BLaER1 treated with 17β-estradiol and CSF1 and Interleukin-3, amounts not matched to agents 10 nM and 100 nM (cell line): ENCODE results near the gene CGB2.
"Not testable (repeated sequence)": the region's sequence is repeated elsewhere in the genome, so short reads cannot be mapped to it uniquely, and the experiment has no call there.

Experiments used
- H3K27ac ChIP-seq, 11 experiments: shearing (Covaris generic); formaldehyde crosslinking; 2 replicates each; pipeline ENCODE4 v1.8.1; 2022
- H3K27me3 ChIP-seq, 11 experiments: shearing (Covaris generic); formaldehyde crosslinking; 2 replicates each; pipeline ENCODE4 v1.8.1; 2022
- H3K36me3 ChIP-seq, 11 experiments: shearing (Covaris generic); formaldehyde crosslinking; 2 replicates each; pipeline ENCODE4 v1.8.1; 2022
- H3K4me1 ChIP-seq, 10 experiments: shearing (Covaris generic); formaldehyde crosslinking; 2 replicates each; pipeline ENCODE4 v1.8.1; 2022
- H3K4me2 ChIP-seq, 11 experiments: shearing (Covaris generic); formaldehyde crosslinking; 2 replicates each; pipeline ENCODE4 v1.8.1; 2022
- H3K4me3 ChIP-seq, 10 experiments: shearing (Covaris generic); formaldehyde crosslinking; 2 replicates each; pipeline ENCODE4 v1.8.1; 2022
- H3K9ac ChIP-seq, 11 experiments: shearing (Covaris generic); formaldehyde crosslinking; 2 replicates each; pipeline ENCODE4 v1.8.1; 2022
- H3K9me3 ChIP-seq, 11 experiments: shearing (Covaris generic); formaldehyde crosslinking; replicated peaks in 1 of 11; 2 replicates each; pipeline ENCODE4 v1.8.1; 2022
- H4K20me1 ChIP-seq, 11 experiments: shearing (Covaris generic); formaldehyde crosslinking; 2 replicates each; pipeline ENCODE4 v1.8.1; 2022
- Cebpa-rat ChIP-seq, 11 experiments: shearing (Covaris generic); IDR thresholded peaks; 2 replicates each; pipeline ENCODE4 v1.8.1; 2022

Gene CGB2

DNA sequence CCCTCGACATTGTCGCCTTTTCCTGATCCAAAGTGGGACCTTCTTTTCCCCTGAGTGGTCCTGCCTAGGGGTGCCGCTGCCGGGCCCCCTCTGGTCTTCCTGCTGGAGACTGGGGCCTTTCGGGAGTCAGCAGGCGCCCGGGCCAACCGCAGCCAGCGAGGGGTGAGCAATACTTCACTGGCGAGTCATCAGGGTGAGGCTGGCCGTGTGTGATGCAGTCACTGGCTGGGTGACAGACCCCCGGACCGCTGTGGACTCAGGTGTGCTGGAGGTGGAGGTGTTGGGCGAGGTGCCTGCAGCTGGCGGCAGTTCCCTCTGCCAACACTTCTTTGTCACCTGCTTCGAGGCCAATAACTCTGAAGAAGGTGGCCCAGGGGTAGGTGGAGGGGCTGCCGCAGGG is 10.5 kb downstream of the CGB2 start:
- no peak for TF ChIP-seq Cebpa-rat (IDR thresholded peaks at IDR 0.05)
- no peaks in the 10 kb centered on the region for H4K20me1 ChIP-seq
- no peaks in the 10 kb centered on the region for H3K9me3 ChIP-seq
- H3K4me1 ChIP-seq: peaks cover 0 to 13% (median 0%) of the 10 kb centered on the region in 10 experiments; a peak in 7 of 20 replicates
- no peak overlapping the region for H3K4me2 ChIP-seq
- H3K4me3 ChIP-seq: no peak overlapping the region
- no peaks in the 10 kb centered on the region for H3K27me3 ChIP-seq
- no peak overlapping the region for H3K9ac ChIP-seq
- no peaks in the 10 kb centered on the region for H3K36me3 ChIP-seq
- H3K27ac ChIP-seq: no peak overlapping the region

DNA sequence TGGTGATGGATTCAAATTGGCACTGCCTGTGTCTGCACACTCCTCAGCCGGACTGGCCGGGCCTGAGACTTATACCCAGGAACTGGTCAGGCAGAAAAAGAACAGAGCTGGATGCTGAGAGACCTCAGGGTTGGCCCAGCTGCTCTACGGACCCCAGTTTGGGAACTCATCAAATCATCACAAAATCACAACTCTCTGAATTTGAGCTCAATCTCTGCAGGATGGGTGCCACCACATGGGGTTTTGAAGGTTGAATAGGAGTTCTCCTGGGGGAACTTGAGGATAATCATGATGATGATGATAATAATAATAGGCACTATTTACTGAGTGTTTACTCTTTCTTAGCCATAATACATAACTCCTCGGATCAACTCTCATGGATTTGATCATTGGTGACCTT is 11.0 kb downstream of the CGB2 start:
- not testable (repeated sequence) for H3K4me2 ChIP-seq, H3K9ac ChIP-seq, H4K20me1 ChIP-seq, H3K27me3 ChIP-seq, H3K36me3 ChIP-seq, H3K27ac ChIP-seq, H3K4me3 ChIP-seq, H3K9me3 ChIP-seq
- peaks cover 0 to 13% (median 0%) of the 10 kb centered on the region in 10 experiments; a peak in 7 of 20 replicates for H3K4me1 ChIP-seq

DNA sequence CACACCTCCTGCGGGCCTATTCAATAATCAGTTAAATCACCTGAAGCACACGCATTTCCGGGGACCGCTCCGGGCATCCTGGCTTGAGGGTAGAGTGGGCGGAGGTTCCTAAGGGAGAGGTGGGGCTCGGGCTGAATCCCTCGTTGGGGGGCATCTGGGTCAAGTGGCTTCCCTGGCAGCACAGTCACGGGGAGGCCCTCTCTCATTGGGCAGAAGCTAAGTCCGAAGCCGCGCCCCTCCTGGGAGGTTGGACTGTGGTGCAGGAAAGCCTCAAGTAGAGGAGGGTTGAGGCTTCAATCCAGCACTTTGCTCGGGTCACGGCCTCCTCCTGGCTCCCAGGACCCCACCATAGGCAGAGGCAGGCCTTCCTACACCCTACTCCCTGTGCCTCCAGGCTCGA is 11.9 kb downstream of the CGB2 start, which contains the start of gene CGB5:
Gene CGB5, plus strand, starts transcription at position 301 of the 400 bp plus-strand sequence. CDS start 362 bp downstream, outside the sequence.
- not testable (repeated sequence) for H3K36me3 ChIP-seq, H4K20me1 ChIP-seq, H3K4me2 ChIP-seq, H3K9ac ChIP-seq, H3K27ac ChIP-seq, H3K27me3 ChIP-seq, H3K4me3 ChIP-seq, H3K9me3 ChIP-seq
- peaks cover 0 to 12% (median 0%) of the 10 kb centered on the region in 10 experiments; a peak in 7 of 20 replicates for H3K4me1 ChIP-seq

DNA sequence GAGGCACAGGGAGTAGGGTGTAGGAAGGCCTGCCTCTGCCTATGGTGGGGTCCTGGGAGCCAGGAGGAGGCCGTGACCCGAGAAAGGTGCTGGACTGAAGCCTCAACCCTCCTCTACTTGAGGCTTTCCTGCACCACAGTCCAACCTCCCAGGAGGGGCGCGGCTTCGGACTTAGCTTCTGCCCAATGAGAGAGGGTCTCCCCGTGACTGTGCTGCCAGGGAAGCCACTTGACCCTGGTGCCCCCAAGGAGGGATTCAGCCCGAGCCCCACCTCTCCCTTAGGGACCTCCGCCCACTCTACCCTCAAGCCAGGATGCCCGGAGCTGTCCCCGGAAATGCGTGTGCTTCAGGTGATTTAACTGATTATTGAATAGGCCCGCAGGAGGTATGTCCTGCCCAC is 17.3 kb downstream of the CGB2 start, which contains the start of gene CGB8:
Gene CGB8, minus strand, starts transcription at position 101 of the 400 bp plus-strand sequence. CDS start 372 bp downstream, outside the sequence.
- not testable (repeated sequence) for H4K20me1 ChIP-seq, H3K4me3 ChIP-seq, H3K4me2 ChIP-seq, H3K4me1 ChIP-seq, H3K9me3 ChIP-seq, H3K27me3 ChIP-seq, H3K9ac ChIP-seq, H3K36me3 ChIP-seq, H3K27ac ChIP-seq

DNA sequence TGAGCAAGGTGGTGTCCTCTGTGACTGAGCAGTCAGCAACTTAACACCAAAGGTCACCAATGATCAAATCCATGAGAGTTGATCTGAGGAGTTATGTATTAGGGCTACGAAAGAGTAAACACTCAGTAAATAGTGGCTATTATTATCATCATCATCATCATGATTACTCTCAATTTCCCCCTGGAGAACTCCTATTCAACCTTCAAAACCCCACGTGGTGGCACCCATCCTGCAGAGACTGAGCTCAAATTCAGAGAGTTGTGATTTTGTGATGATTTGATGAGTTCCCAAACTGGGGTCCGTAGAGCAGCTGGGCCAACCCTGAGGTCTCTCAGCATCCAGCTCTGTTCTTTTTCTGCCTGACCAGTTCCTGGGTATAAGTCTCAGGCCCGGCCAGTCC is 18.1 kb downstream of the CGB2 start:
- not testable (repeated sequence) for H3K4me1 ChIP-seq, H4K20me1 ChIP-seq, H3K27me3 ChIP-seq, H3K9me3 ChIP-seq, H3K4me2 ChIP-seq, H3K27ac ChIP-seq, H3K36me3 ChIP-seq, H3K4me3 ChIP-seq, H3K9ac ChIP-seq

DNA sequence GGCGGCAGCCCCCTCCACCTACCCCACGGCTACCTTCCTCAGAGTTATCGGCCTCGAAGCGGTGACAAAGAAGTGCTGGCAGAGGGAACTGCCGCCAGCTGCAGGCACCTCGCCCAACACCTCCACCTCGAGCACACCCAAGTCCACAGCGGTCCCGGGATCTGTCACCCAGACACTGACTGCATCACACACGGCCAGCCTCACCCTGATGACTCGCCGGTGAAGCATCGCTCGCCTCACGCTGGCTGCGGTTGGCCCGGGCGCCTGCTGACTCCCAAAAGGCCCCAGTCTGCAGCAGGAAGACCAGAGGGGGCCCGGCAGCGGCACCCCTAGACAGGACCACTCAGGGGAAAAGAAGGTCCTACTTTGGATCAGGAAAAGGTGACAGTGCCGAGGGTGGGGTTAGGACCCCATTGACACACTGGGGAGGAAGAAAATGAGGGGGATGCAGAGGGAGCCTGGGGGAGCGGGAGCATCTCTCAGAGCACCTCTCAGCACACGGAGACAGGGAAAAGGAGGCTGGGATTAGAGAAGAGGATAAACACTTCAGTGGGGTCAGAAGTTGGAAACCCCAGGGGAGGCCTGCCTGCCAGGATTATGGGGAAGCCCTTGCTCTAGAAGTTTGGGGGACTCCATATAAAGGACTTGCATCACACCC is 18.8 kb downstream of the CGB2 start:
- not testable (repeated sequence) for H3K36me3 ChIP-seq, H3K4me1 ChIP-seq, H3K9me3 ChIP-seq, H3K4me3 ChIP-seq, H3K9ac ChIP-seq, H3K4me2 ChIP-seq, H3K27ac ChIP-seq, H4K20me1 ChIP-seq
- peaks cover 3 to 12% (median 7%) of the 10 kb centered on the region in 11 experiments for H3K27me3 ChIP-seq

DNA sequence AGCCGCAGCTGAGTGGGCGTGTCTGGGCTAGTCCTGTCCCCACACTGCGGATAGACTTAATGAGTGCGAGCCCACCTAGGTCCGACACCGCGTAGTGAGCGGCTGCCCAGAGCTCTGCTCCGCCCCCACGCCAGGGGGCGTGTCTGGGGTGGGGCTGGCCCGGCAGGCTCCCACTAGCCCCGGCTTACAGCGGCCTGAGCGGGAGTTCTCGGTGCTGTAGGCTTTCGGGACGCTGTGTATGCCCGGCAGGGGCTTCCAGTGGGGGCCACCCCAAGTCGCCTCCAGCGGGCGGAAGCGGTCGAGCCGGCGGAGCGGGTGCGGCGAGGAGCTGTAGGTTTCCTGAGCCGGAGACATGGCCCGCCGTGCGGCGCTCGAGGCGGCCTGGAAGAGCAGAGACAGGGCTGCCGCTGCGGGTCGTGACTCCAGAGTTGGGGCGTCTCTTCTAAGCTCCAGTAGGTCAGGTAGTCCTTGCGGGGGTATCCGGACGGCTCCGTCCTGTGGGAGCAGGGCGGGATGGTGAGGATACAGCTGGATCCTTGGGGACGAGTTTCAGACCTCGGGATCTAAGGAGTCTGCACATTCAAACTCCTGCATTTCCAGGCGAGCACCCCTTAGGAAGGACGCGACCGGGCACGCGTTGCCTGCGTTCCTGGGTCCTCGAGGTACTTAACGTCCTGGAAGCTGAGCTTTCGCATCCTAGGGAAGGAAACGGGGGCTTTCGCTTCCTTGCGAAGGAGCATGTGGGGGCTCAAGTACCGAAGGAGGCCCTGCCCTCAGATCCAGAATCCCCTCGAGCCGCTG is 24.6 kb downstream of the CGB2 start:
- Histone ChIP-seq H3K4me1 (peaks cover 19 to 33% (median 27%) of the 10 kb centered on the region in 10 experiments), H3K9ac (peak overlapping the region in 7 of 11 experiments; percentile 5 to 57 (median 46); a peak in 8 of 22 replicates), H3K4me3 (peak overlapping the region; percentile 33 to 63 (median 50); a peak in 18 of 20 replicates), H3K36me3 (no peaks in the 10 kb centered on the region), H3K9me3 (no peaks in the 10 kb centered on the region), H3K4me2 (peak overlapping the region; percentile 63 to 88 (median 82)), H3K27me3 (peaks cover 61 to 66% (median 65%) of the 10 kb centered on the region in 11 experiments), H4K20me1 (peaks cover 0 to 32% (median 0%) of the 10 kb centered on the region in 11 experiments; a peak in 6 of 22 replicates), H3K27ac (no peak overlapping the region)
- TF ChIP-seq Cebpa-rat (IDR thresholded peaks at IDR 0.05): no peak

DNA sequence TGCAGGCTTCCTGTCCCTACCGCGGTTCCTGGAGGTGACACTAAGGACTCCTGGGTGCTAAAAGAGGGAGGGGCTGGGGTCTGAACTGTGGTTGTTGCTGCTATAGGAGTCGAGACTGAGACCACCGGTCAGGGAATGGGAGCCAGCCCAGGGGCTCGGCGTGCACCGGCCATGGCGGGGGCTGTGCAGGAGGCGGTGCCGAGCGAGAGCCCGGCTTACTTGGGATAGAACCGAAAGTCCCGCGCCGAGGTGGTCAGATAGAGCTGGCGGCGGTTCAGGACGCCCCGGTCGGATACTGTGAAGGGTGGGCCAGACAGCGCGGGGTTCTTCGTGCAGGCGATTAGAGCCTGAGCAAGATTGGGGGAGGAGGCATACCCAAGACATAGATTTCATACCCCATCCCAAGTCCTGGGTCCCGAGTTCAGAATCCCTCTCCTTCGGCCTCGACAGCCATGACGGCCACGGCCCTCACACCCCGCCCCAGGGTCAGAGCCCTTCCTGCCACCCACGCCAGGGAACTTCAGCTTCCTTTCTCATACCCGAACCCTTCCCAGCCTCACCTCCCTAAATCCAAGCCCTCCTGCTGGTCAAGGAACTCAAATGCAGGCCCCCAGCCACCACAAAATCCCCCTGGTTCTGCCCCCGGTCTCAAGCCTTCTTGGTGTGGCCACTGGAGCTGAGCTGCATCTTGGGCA is 25.4 kb downstream of the CGB2 start:
- peaks cover 19 to 33% (median 27%) of the 10 kb centered on the region in 10 experiments for H3K4me1 ChIP-seq
- H3K4me2 ChIP-seq: peak overlapping the region; percentile 63 to 88 (median 82)
- peaks cover 69 to 74% (median 72%) of the 10 kb centered on the region in 11 experiments for H3K27me3 ChIP-seq

DNA sequence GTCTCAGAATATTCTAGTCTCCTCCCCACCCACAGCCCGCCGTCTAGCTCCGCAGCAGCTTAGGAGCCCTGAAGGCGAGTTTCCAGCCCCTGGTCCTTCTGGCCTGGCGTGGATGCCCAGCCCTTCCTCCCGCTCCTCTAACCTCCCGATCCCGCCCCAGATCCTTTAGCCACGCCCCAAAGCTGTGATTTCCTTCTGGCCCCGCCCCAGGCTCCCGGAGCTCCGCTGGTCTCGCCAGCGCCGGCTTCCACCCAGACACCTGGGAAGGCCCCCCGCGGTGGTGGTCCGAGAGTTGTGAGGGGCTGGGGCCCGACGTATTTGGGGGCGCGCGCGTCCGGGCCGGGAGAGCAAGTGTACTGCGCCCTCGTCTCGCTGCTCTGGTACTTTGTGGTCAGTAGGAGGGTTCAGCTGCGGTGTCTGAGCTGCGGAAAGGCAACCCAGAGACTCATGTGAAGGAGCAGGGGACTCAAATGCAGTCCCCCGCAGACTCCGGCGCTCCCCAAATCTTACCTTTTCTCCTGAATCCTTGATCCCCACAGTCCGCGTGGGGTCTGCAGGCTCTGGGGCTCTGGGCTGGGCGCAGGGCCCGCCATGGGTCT is 26.0 kb downstream of the CGB2 start, which contains the start of gene CGB7:
Gene CGB7, minus strand, starts transcription at position 114 of the 599 bp plus-strand sequence. CDS start 2,374 bp downstream, outside the sequence.
- Histone ChIP-seq H3K36me3 (no peaks in the 10 kb centered on the region), H3K9me3 (no peaks in the 10 kb centered on the region), H4K20me1 (peaks cover 0 to 32% (median 0%) of the 10 kb centered on the region in 11 experiments; a peak in 6 of 22 replicates), H3K4me2 (peak within 1 kb of the TSS; percentile 63 to 88 (median 82)), H3K27ac (no peak within 1 kb of the TSS), H3K4me1 (peaks cover 19 to 33% (median 27%) of the 10 kb centered on the region in 10 experiments), H3K4me3 (peak within 1 kb of the TSS; percentile 33 to 63 (median 50); a peak in 17 of 20 replicates), H3K9ac (peak within 1 kb of the TSS in 2 of 11 experiments; percentile 44 to 57; a peak in 5 of 22 replicates), H3K27me3 (peaks cover 76 to 81% (median 79%) of the 10 kb centered on the region in 11 experiments)
- no peak for TF ChIP-seq Cebpa-rat (IDR thresholded peaks at IDR 0.05)

More for the DNA sequence above, 25.4 kb downstream of the CGB2 start:
- H4K20me1 ChIP-seq: peaks cover 0 to 32% (median 0%) of the 10 kb centered on the region in 11 experiments; a peak in 6 of 22 replicates
- H3K9me3 ChIP-seq, H3K36me3 ChIP-seq, H3K27ac ChIP-seq: not testable (repeated sequence)
- H3K9ac ChIP-seq: peak overlapping the region in 1 of 11 experiments; percentile 44; a peak in 1 of 22 replicates
- H3K4me3 ChIP-seq: peak overlapping the region in 9 of 10 experiments; percentile 33 to 63 (median 51); a peak in 16 of 20 replicates
